ENCODE results near the gene ETV4. TPM values are rescaled to one million over a fixed set of nuclear protein-coding genes. Genes with fewer than 3 reads are reported as not detected.

The ETV4 gene
- total and polyA plus RNA-seq, 2 donors (not counting 1 experiment from before 2014, with no cell fraction given): 0.33 to 1.8 TPM

DNA sequence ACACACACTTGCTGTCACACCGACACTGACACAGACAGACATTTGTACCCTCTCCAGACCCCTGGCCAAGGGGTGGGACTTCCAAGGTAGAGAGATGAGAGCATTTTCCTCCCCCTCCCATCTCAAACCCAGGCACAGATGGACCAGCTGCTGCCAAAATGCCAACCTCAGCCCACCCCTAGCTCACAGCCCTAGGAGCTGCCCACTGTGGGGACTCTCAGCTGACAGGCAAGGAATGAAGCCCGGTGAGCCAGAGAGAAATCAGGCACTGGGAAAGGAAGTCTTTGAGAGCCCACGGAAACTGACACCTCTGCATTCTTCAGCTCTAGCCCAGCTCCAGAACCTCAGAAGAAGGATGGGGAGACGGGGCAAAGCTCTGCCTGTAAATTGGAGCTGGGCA is 2.8 kb downstream of the ETV4 start:
- no peak overlapping the region for H3K4me2 ChIP-seq (ENCODE audit: extremely low read depth, insufficient read depth, low read length)
- no peak overlapping the region for H2AFZ ChIP-seq (ENCODE audit: low read length)

DNA sequence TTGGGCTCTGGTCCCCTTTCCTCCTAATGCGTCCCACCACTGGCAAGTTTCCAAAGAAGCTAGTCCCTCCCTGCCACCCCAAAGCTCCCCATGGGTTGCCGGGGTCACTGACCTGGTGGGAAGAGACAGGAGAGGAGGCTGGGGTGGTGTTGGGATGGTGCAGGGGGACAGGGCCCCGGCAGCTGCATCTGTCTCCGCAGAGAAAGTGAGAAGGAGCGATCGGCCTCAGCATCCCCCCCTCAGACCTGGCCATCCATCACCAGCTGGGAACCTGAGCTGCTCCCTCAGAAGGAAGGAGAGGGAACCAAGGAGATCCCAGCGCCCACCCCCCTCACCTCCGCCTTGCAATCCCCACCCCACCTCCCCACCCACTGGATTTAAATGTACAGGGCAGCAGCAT is 3.3 kb downstream of the ETV4 start:
- no peak overlapping the region for H2AFZ ChIP-seq (ENCODE audit: low read length)
- H3K27ac ChIP-seq (ENCODE audit: insufficient read depth, low read length): no peak overlapping the region
- H3K4me2 ChIP-seq (ENCODE audit: extremely low read depth, insufficient read depth, low read length): no peak overlapping the region
- H3K4me1 ChIP-seq (ENCODE audit: control insufficient read depth, extremely low read depth, insufficient read depth, low read length): peaks cover 20% of the 10 kb centered on the region
- DNase-seq (ENCODE audit: low read depth in 2 of 2): no peak
- H4K20me1 ChIP-seq (ENCODE audit: control insufficient read depth, extremely low read depth, insufficient read depth, low read length): no peaks in the 10 kb centered on the region
- no peak for TF ChIP-seq EZH2 (IDR thresholded peaks at IDR 0.05; ENCODE audit: low read length, missing control alignments)
- TF ChIP-seq, protein P1, sequence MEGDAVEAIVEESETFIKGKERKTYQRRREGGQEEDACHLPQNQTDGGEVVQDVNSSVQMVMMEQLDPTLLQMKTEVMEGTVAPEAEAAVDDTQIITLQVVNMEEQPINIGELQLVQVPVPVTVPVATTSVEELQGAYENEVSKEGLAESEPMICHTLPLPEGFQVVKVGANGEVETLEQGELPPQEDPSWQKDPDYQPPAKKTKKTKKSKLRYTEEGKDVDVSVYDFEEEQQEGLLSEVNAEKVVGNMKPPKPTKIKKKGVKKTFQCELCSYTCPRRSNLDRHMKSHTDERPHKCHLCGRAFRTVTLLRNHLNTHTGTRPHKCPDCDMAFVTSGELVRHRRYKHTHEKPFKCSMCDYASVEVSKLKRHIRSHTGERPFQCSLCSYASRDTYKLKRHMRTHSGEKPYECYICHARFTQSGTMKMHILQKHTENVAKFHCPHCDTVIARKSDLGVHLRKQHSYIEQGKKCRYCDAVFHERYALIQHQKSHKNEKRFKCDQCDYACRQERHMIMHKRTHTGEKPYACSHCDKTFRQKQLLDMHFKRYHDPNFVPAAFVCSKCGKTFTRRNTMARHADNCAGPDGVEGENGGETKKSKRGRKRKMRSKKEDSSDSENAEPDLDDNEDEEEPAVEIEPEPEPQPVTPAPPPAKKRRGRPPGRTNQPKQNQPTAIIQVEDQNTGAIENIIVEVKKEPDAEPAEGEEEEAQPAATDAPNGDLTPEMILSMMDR (conservative IDR thresholded peaks at IDR 0.05 in 1 of 2, IDR thresholded peaks at IDR 0.05 in 1 of 2; ENCODE audit: low read depth in 1 of 2, low read length in 2 of 2): no peak
- H3K9ac ChIP-seq (ENCODE audit: insufficient read depth, low read length): no peak overlapping the region
- no peak overlapping the region for H3K4me3 ChIP-seq (replicated peaks in 1 of 4; ENCODE audit: control extremely low read depth in 1 of 4, insufficient read depth in 1 of 4, low read depth in 3 of 4, low read length in 4 of 4)
- H3K79me2 ChIP-seq (ENCODE audit: control insufficient read depth, insufficient read depth, low read length): no peaks in the 10 kb centered on the region
- no peaks in the 10 kb centered on the region for H3K36me3 ChIP-seq (ENCODE audit: control insufficient read depth, insufficient read depth, low read length)
- no peaks in the 10 kb centered on the region for H3K9me3 ChIP-seq (ENCODE audit: control insufficient read depth, insufficient read depth, low read depth, low read length)
- no peaks in the 10 kb centered on the region for H3K27me3 ChIP-seq (ENCODE audit: control insufficient read depth, insufficient read depth, low read length)

More for the DNA sequence above, 2.8 kb downstream of the ETV4 start:
- H3K27me3 ChIP-seq (ENCODE audit: control insufficient read depth, insufficient read depth, low read length): no peaks in the 10 kb centered on the region
- H3K9ac ChIP-seq (ENCODE audit: insufficient read depth, low read length): no peak overlapping the region
- peaks cover 20% of the 10 kb centered on the region for H3K4me1 ChIP-seq (ENCODE audit: control insufficient read depth, extremely low read depth, insufficient read depth, low read length)
- no peak overlapping the region for H3K27ac ChIP-seq (ENCODE audit: insufficient read depth, low read length)
- no peaks in the 10 kb centered on the region for H3K36me3 ChIP-seq (ENCODE audit: control insufficient read depth, insufficient read depth, low read length)
- TF ChIP-seq, protein P1 (conservative IDR thresholded peaks at IDR 0.05 in 1 of 2, IDR thresholded peaks at IDR 0.05 in 1 of 2; ENCODE audit: low read depth in 1 of 2, low read length in 2 of 2): no peak
- no peak for TF ChIP-seq EZH2 (IDR thresholded peaks at IDR 0.05; ENCODE audit: low read length, missing control alignments)
- H3K4me3 ChIP-seq (replicated peaks in 1 of 4; ENCODE audit: control extremely low read depth in 1 of 4, insufficient read depth in 1 of 4, low read depth in 3 of 4, low read length in 4 of 4): no peak overlapping the region
- no peak for DNase-seq (ENCODE audit: low read depth in 2 of 2)
- H3K79me2 ChIP-seq (ENCODE audit: control insufficient read depth, insufficient read depth, low read length): no peaks in the 10 kb centered on the region
- no peaks in the 10 kb centered on the region for H3K9me3 ChIP-seq (ENCODE audit: control insufficient read depth, insufficient read depth, low read depth, low read length)
- H4K20me1 ChIP-seq (ENCODE audit: control insufficient read depth, extremely low read depth, insufficient read depth, low read length): no peaks in the 10 kb centered on the region

DNA sequence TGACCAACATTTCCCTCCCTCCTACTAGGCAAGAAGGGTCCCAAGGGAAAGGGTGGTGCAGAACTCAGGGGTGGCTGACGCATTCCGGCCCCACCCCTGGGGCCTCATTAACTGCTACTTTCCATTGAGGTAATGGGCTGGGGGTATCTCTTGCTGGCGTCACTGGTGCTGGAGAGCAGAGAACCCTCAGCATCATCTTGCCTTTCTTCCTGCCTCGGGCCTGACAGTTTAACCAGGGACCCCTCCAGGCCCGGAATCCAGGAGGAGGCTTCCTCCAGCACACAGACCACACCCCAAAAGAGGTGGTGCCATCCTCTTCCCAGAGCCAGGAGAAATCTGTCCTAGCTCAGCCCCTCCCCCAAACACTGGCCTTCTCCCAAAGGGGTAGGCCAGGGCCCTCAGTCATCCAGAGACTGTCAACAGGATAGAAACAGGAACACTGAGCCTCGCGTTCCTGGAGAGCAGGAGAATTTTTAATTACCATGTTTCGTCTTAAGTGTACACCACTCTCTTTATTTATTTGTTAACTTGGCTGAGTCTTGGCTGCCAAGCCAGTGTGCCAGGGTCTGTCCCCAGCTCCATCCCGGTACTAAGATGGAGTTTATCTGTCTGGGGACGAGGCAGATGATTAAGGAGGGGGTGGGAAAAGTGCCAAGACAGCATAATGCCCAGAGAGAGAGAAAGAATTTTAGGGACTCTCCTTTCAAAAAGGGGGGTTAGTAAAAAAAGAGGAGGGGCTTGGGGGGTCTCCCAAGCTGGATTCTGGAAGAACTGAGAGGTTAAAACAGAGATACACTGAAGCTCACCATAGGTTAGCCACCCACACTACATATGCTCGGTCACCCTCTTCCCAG is 5.1 kb downstream of the ETV4 start:
- DNase-seq (ENCODE audit: low read depth in 2 of 2): peak in 1 of 2 donors; percentile 50
- H4K20me1 ChIP-seq (ENCODE audit: control insufficient read depth, extremely low read depth, insufficient read depth, low read length): no peaks in the 10 kb centered on the region
- peaks cover 24% of the 10 kb centered on the region for H3K4me1 ChIP-seq (ENCODE audit: control insufficient read depth, extremely low read depth, insufficient read depth, low read length)
- no peak overlapping the region for H3K4me2 ChIP-seq (ENCODE audit: extremely low read depth, insufficient read depth, low read length)
- no peaks in the 10 kb centered on the region for H3K9me3 ChIP-seq (ENCODE audit: control insufficient read depth, insufficient read depth, low read depth, low read length)
- no peak overlapping the region for H2AFZ ChIP-seq (ENCODE audit: low read length)
- no peak overlapping the region for H3K4me3 ChIP-seq (replicated peaks in 1 of 4; ENCODE audit: control extremely low read depth in 1 of 4, insufficient read depth in 1 of 4, low read depth in 3 of 4, low read length in 4 of 4)
- H3K27ac ChIP-seq (ENCODE audit: insufficient read depth, low read length): no peak overlapping the region
- TF ChIP-seq EZH2 (IDR thresholded peaks at IDR 0.05; ENCODE audit: low read length, missing control alignments): no peak
- TF ChIP-seq, protein P1 (conservative IDR thresholded peaks at IDR 0.05 in 1 of 2, IDR thresholded peaks at IDR 0.05 in 1 of 2; ENCODE audit: low read depth in 1 of 2, low read length in 2 of 2): no peak
- H3K79me2 ChIP-seq (ENCODE audit: control insufficient read depth, insufficient read depth, low read length): no peaks in the 10 kb centered on the region
- H3K36me3 ChIP-seq (ENCODE audit: control insufficient read depth, insufficient read depth, low read length): no peaks in the 10 kb centered on the region
- no peak overlapping the region for H3K9ac ChIP-seq (ENCODE audit: insufficient read depth, low read length)
- H3K27me3 ChIP-seq (ENCODE audit: control insufficient read depth, insufficient read depth, low read length): no peaks in the 10 kb centered on the region

Data from fibroblast of lung (primary cell).